Fibroblast of lung (primary cell): ENCODE results near the gene TAF12.

Experiments used
- EZH2 ChIP-seq: IDR thresholded peaks from 2 replicates; pipeline ENCODE4 v1.5.1; 2012; ENCODE audit warnings: low read length, control low read depth, mild to moderate bottlenecking; ENCODE audit errors: missing control alignments
- TF ChIP-seq, protein P1 (sequence below), 2 donors: IDR thresholded peaks in 1 of 2; conservative IDR thresholded peaks in 1 of 2; 1 replicate in 1 of 2; 2 replicates in 1 of 2; pipeline ENCODE4 v1.5.1; 2011 to 2012; ENCODE audit warnings: low read length in 2 of 2, control low read depth in 1 of 2, inconsistent platforms in 1 of 2, low read depth in 1 of 2, mild to moderate bottlenecking in 1 of 2

GRCh38 chr1:28668191-28668955 is 25.5 kb upstream of the TAF12 start, which contains the start of gene GMEB1:
- TF ChIP-seq, protein P1, sequence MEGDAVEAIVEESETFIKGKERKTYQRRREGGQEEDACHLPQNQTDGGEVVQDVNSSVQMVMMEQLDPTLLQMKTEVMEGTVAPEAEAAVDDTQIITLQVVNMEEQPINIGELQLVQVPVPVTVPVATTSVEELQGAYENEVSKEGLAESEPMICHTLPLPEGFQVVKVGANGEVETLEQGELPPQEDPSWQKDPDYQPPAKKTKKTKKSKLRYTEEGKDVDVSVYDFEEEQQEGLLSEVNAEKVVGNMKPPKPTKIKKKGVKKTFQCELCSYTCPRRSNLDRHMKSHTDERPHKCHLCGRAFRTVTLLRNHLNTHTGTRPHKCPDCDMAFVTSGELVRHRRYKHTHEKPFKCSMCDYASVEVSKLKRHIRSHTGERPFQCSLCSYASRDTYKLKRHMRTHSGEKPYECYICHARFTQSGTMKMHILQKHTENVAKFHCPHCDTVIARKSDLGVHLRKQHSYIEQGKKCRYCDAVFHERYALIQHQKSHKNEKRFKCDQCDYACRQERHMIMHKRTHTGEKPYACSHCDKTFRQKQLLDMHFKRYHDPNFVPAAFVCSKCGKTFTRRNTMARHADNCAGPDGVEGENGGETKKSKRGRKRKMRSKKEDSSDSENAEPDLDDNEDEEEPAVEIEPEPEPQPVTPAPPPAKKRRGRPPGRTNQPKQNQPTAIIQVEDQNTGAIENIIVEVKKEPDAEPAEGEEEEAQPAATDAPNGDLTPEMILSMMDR (conservative IDR thresholded peaks at IDR 0.05 in 1 of 2, IDR thresholded peaks at IDR 0.05 in 1 of 2; ENCODE audit: low read depth in 1 of 2, low read length in 2 of 2): no peak
- no peak for TF ChIP-seq EZH2
